ENCODE results near the gene PCSK4. TPM values are rescaled to one million over a fixed set of nuclear protein-coding genes. Genes with fewer than 3 reads are reported as not detected.

The PCSK4 gene
- polyA plus RNA-seq, 2 of the 4 experiments (the other 2 are of a cell fraction): 0.76 to 2.1 TPM

DNA sequence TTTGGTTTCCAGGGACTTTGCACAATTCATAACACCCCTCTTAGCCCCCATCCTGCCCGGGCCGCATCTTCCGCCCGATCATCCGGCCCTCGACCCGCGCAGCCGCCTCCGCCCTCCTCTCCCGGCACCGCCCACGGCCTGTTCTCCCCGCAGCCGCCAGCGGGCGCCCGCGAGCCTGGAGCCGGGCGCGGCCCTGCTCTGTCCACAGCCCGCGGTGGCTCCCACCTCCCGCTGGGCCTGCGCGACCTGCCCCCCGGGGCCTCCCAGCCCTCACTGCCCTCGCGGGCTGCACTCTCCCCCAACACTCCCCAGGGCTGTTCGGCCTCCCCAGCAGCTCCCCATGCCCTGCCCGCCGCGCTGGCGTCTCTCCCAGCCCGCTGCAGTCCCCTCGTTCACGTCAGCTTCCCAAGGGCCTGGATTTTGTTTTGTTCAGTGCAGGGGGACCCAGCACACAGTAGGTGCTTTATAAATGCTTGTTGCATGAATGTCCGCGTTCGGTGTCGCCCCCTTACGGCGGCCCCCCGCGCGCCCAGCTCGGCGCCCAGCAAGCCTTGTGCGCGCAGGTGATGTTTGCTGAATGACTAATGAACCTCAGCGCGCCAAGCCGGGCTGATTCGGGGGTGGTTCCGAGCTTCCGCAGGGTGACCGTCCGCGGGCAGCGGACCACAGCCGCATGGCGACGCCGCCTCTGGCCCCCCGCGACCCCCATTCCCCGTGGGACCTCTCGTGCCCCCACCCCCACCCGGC lies 44.8 kb downstream of the PCSK4 start:
- CTCF ChIA-PET: interaction anchor here (0.6 to 2.9 kb wide), 27 partner anchors 9 to 381 kb away, joined by 3 to 34 read pairs (median 3); partner anchors contain the start of gene FAM174C
- DNase-seq (ENCODE audit: low read depth in 1 of 2, low spot score in 1 of 2) (peak; percentile 70 to 84), ATAC-seq (peak; percentile 58 to 84), FAIRE-seq (no peak)
- POLR2A ChIA-PET: interaction anchor here (0.7 to 1.9 kb wide), 4 partner anchors 8 to 177 kb away, joined by 3 to 5 read pairs (median 3); partner anchors contain the start of gene CIRBP
- no peaks in the 10 kb centered on the region for H3K9me3 ChIP-seq
- WGBS (ENCODE audit: missing lambda C conversion rate): 0% methylated on average over 1 of the region's 70 CpGs
- H3K4me1 ChIP-seq: peaks cover 48% of the 10 kb centered on the region
- TF ChIP-seq POLR2A (IDR thresholded peaks at IDR 0.05; ENCODE audit: low read length) (peak; percentile 7; the same call in 1 of the 2 replicates), HEYL (CRISPR knock-in tag; IDR thresholded peaks at IDR 0.05) (no peak), TFCP2L1 (CRISPR knock-in tag; IDR thresholded peaks at IDR 0.05) (no peak), SMC3 (IDR thresholded peaks at IDR 0.05) (peak; percentile 37; the same call in 2 of the 3 replicates), ZSCAN20 (CRISPR knock-in tag; IDR thresholded peaks at IDR 0.05) (no peak), HES2 (IDR thresholded peaks at IDR 0.05) (no peak), JUN (IDR thresholded peaks at IDR 0.05) (peak in 1 of 2 experiments; percentile 64; a peak in 1 of 5 replicates), CEBPB (IDR thresholded peaks at IDR 0.05) (no peak), NFE2L2 (conservative IDR thresholded peaks at IDR 0.05; ENCODE audit: low read length) (no peak), CHD4 (IDR thresholded peaks at IDR 0.05; ENCODE audit: borderline replicate concordance) (peak; percentile 64; the same call in 1 of the 2 replicates), MAZ (IDR thresholded peaks at IDR 0.05; ENCODE audit: borderline replicate concordance, low read depth, low read length) (no peak), FOSL2 (IDR thresholded peaks at IDR 0.05) (no peak), FOSL2 (CRISPR knock-in tag; IDR thresholded peaks at IDR 0.05) (peak; percentile 80), RARB (CRISPR knock-in tag; IDR thresholded peaks at IDR 0.05) (no peak), CBX8 (IDR thresholded peaks at IDR 0.05) (no peak), HMGXB4 (CRISPR knock-in tag; IDR thresholded peaks at IDR 0.05; ENCODE audit: borderline replicate concordance) (no peak), PHF8 (IDR thresholded peaks at IDR 0.05; ENCODE audit: borderline replicate concordance, low read depth) (0 out of 2 replicates have a peak, but pooled peaks have one; percentile 8), EP300 (IDR thresholded peaks at IDR 0.05) (no peak), RAD21 (conservative IDR thresholded peaks at IDR 0.05 in 1 of 2, IDR thresholded peaks at IDR 0.05 in 1 of 2) (peak; percentile 26 to 37), CBX2 (IDR thresholded peaks at IDR 0.05; ENCODE audit: borderline replicate concordance, low read depth) (no peak), ZC3H11A (IDR thresholded peaks at IDR 0.05) (no peak)
- TF ChIP-seq, protein P1, sequence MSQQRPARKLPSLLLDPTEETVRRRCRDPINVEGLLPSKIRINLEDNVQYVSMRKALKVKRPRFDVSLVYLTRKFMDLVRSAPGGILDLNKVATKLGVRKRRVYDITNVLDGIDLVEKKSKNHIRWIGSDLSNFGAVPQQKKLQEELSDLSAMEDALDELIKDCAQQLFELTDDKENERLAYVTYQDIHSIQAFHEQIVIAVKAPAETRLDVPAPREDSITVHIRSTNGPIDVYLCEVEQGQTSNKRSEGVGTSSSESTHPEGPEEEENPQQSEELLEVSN (IDR thresholded peaks at IDR 0.05; ENCODE audit: borderline replicate concordance, low read depth): peak; percentile 35; the same call in 1 of the 2 replicates
- TF ChIP-seq, protein P2, sequence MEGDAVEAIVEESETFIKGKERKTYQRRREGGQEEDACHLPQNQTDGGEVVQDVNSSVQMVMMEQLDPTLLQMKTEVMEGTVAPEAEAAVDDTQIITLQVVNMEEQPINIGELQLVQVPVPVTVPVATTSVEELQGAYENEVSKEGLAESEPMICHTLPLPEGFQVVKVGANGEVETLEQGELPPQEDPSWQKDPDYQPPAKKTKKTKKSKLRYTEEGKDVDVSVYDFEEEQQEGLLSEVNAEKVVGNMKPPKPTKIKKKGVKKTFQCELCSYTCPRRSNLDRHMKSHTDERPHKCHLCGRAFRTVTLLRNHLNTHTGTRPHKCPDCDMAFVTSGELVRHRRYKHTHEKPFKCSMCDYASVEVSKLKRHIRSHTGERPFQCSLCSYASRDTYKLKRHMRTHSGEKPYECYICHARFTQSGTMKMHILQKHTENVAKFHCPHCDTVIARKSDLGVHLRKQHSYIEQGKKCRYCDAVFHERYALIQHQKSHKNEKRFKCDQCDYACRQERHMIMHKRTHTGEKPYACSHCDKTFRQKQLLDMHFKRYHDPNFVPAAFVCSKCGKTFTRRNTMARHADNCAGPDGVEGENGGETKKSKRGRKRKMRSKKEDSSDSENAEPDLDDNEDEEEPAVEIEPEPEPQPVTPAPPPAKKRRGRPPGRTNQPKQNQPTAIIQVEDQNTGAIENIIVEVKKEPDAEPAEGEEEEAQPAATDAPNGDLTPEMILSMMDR (IDR thresholded peaks at IDR 0.05): peak; percentile 69
- TF ChIP-seq, protein P3, sequence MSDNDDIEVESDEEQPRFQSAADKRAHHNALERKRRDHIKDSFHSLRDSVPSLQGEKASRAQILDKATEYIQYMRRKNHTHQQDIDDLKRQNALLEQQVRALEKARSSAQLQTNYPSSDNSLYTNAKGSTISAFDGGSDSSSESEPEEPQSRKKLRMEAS (IDR thresholded peaks at IDR 0.05): peak; percentile 72
- TF ChIP-seq, protein P4, sequence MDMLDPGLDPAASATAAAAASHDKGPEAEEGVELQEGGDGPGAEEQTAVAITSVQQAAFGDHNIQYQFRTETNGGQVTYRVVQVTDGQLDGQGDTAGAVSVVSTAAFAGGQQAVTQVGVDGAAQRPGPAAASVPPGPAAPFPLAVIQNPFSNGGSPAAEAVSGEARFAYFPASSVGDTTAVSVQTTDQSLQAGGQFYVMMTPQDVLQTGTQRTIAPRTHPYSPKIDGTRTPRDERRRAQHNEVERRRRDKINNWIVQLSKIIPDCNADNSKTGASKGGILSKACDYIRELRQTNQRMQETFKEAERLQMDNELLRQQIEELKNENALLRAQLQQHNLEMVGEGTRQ (IDR thresholded peaks at IDR 0.05): no peak
- TF ChIP-seq, protein P5, sequence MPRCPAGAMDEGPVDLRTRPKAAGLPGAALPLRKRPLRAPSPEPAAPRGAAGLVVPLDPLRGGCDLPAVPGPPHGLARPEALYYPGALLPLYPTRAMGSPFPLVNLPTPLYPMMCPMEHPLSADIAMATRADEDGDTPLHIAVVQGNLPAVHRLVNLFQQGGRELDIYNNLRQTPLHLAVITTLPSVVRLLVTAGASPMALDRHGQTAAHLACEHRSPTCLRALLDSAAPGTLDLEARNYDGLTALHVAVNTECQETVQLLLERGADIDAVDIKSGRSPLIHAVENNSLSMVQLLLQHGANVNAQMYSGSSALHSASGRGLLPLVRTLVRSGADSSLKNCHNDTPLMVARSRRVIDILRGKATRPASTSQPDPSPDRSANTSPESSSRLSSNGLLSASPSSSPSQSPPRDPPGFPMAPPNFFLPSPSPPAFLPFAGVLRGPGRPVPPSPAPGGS (IDR thresholded peaks at IDR 0.05): no peak
- TF ChIP-seq, protein P6, sequence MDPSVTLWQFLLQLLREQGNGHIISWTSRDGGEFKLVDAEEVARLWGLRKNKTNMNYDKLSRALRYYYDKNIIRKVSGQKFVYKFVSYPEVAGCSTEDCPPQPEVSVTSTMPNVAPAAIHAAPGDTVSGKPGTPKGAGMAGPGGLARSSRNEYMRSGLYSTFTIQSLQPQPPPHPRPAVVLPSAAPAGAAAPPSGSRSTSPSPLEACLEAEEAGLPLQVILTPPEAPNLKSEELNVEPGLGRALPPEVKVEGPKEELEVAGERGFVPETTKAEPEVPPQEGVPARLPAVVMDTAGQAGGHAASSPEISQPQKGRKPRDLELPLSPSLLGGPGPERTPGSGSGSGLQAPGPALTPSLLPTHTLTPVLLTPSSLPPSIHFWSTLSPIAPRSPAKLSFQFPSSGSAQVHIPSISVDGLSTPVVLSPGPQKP (IDR thresholded peaks at IDR 0.05; ENCODE audit: low read depth, low read length): no peak
- H3K4me2 ChIP-seq: peak overlapping the region; percentile 91
- H3K4me3 ChIP-seq: peak overlapping the region; percentile 63
- peak overlapping the region; percentile 79 to 96 for H3K27ac ChIP-seq

Measured in A549 (cell line).